Memory B cell (primary cell): ENCODE measurements around the gene KRT28.

Experiments used
- ATAC-seq: fragments of 150-1000 bp; cut with Tn5 transposase; 2 replicates; pipeline ENCODE4 v1.10.0; 2021; ENCODE audit warnings: low read depth, mild to moderate bottlenecking, moderate library complexity
- DNase-seq, 2 donors: peaks; one replicate each; pipeline ENCODE4 v3.0.0; 2022; ENCODE audit warnings: low spot score in 2 of 2
- H3K27ac Mint-ChIP-seq: one replicate; pipeline ENCODE4 v1.8.0; 2022; ENCODE audit warnings: mild to moderate bottlenecking, moderate library complexity, mixed read lengths
- H3K27me3 Mint-ChIP-seq: one replicate; pipeline ENCODE4 v1.8.0; 2022; ENCODE audit warnings: mixed read lengths
- H3K36me3 Mint-ChIP-seq: one replicate; pipeline ENCODE4 v1.8.0; 2022; ENCODE audit warnings: mild to moderate bottlenecking, mixed read lengths
- H3K4me1 Mint-ChIP-seq: one replicate; pipeline ENCODE4 v1.8.0; 2022; ENCODE audit warnings: mixed read lengths
- H3K4me3 Mint-ChIP-seq: one replicate; pipeline ENCODE4 v1.8.0; 2022; ENCODE audit warnings: mild to moderate bottlenecking, moderate library complexity, mixed read lengths
- H3K9me3 Mint-ChIP-seq: one replicate; pipeline ENCODE4 v1.8.0; 2022; ENCODE audit warnings: mixed read lengths

Gene KRT28

DNA sequence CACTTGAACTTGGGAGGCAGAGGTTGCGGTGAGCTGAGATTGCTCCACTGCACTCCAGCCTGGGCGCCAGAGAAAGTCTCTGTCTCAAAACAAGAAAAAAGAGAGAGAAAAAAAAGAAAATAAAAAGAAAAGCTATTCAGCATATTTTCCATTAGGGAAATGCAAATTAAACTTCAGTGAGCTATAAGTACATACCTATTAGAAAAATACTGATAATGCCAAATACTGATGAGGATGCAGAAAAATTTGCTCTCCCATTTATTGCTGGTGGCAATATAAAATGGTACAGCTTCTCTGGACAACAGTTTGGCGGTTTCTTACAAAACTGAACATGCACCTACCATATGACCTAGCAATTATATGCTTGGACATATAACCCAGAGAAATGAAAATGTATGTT, 12.9 kb upstream of the KRT28 start:
- Mint-ChIP-seq H3K27me3 (peaks cover 30% of the 10 kb centered on the region), H3K9me3 (peaks cover 7% of the 10 kb centered on the region), H3K4me3 (no peak overlapping the region), H3K4me1 (peaks cover 5% of the 10 kb centered on the region), H3K36me3 (peaks cover 13% of the 10 kb centered on the region), H3K27ac (no peak overlapping the region)
- DNase-seq: no peak
- no peak for ATAC-seq

DNA sequence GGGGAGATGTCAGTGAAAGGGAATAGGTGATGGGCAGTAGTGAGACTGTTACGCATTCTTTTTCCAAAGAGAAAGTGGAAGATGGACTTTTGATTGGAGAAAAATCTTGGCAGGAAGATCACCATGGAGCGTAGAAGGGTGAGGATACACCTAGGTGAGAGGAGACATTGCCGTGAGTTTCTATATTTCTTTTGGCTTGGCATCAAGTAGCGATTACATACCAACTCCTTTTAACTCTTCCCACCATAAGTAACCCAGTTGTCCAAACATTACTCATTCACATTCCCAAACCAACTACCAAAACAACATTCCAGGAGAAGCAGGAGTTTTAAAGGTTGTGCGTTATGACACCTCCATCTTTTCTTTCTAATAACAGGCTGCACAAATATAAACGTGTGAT, 10.7 kb upstream of the KRT28 start:
- Mint-ChIP-seq H3K9me3 (peaks cover 2% of the 10 kb centered on the region), H3K36me3 (peaks cover 3% of the 10 kb centered on the region), H3K27me3 (peaks cover 40% of the 10 kb centered on the region), H3K4me3 (no peak overlapping the region), H3K27ac (no peak overlapping the region), H3K4me1 (no peaks in the 10 kb centered on the region)
- ATAC-seq (no peak), DNase-seq (no peak)

GRCh38 chr17:40809721-40810421, 10.1 kb upstream of the KRT28 start:
- no peak for ATAC-seq
- no peak for DNase-seq
- no peaks in the 10 kb centered on the region for H3K4me1 Mint-ChIP-seq
- no peak overlapping the region for H3K27ac Mint-ChIP-seq
- H3K36me3 Mint-ChIP-seq: peaks cover 3% of the 10 kb centered on the region
- peaks cover 2% of the 10 kb centered on the region for H3K9me3 Mint-ChIP-seq
- no peak overlapping the region for H3K4me3 Mint-ChIP-seq
- peaks cover 45% of the 10 kb centered on the region for H3K27me3 Mint-ChIP-seq

- no peaks in the 10 kb centered on the region for H3K4me1 Mint-ChIP-seq
- H3K9me3 Mint-ChIP-seq: no peaks in the 10 kb centered on the region
- H3K36me3 Mint-ChIP-seq: no peaks in the 10 kb centered on the region
- DNase-seq (no peak), ATAC-seq (no peak)
- no peak overlapping the region for H3K27ac Mint-ChIP-seq
- no peak overlapping the region for H3K4me3 Mint-ChIP-seq
- peaks cover 32% of the 10 kb centered on the region for H3K27me3 Mint-ChIP-seq
Measured at GRCh38 chr17:40806131-40806530, 6.4 kb upstream of the KRT28 start.

DNA sequence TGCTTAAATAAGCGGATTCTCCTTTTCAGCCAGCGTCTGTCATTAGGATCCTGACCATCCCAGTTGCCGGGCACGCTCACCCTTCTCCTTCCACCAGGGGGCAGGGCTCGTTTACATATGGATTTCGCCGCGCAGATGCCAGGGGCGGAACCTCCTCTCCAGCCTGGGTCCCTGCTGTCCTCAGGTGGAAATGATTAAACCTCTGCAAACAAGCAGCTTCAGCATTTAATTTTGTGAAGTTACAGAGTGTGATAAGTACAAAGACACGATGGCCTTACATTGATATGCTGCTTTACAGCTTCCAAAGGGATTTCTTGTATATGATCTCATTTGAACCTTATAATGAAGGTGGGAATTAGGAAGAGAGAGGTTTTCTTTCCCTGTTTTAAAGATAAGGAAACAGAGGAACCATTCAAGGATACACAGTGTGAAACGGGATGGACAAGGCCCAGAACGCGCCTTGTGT, 3.9 kb upstream of the KRT28 start:
- Mint-ChIP-seq H3K9me3 (no peaks in the 10 kb centered on the region), H3K27ac (no peak overlapping the region), H3K4me1 (no peaks in the 10 kb centered on the region), H3K27me3 (peaks cover 24% of the 10 kb centered on the region), H3K36me3 (no peaks in the 10 kb centered on the region), H3K4me3 (no peak overlapping the region)
- DNase-seq (peak; percentile 65 to 68), ATAC-seq (peak; percentile 99)

DNA sequence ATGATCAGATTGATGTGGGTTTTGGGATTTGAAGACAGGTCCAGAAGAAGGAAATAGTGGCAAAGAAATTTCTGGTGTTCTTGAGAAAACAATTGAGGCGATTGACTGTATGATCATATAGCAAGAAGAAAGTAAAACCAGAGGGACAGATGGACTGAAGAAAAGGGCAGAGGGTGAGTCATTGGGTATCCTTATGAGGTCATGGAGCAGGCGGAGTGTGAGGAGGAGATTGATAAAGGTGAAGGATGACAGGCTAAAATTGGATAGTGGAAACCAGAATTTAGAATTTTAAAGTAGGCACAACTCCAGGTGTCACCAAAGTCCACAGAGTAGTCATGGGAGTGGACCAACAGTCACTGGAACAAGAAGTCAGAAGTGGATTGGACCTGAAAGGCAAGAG, 1.4 kb upstream of the KRT28 start:
- Mint-ChIP-seq H3K4me3 (no peak overlapping the region), H3K4me1 (no peaks in the 10 kb centered on the region), H3K36me3 (no peaks in the 10 kb centered on the region), H3K27ac (no peak overlapping the region), H3K9me3 (no peaks in the 10 kb centered on the region), H3K27me3 (peaks cover 16% of the 10 kb centered on the region)
- ATAC-seq (no peak), DNase-seq (no peak)

- Mint-ChIP-seq H3K27me3 (peaks cover 19% of the 10 kb centered on the region), H3K4me3 (no peak overlapping the region), H3K36me3 (no peaks in the 10 kb centered on the region), H3K9me3 (no peaks in the 10 kb centered on the region), H3K4me1 (no peaks in the 10 kb centered on the region), H3K27ac (no peak overlapping the region)
- DNase-seq: no peak
- ATAC-seq: no peak
Measured at GRCh38 chr17:40800381-40800780, 622 bp upstream of the KRT28 start.

DNA sequence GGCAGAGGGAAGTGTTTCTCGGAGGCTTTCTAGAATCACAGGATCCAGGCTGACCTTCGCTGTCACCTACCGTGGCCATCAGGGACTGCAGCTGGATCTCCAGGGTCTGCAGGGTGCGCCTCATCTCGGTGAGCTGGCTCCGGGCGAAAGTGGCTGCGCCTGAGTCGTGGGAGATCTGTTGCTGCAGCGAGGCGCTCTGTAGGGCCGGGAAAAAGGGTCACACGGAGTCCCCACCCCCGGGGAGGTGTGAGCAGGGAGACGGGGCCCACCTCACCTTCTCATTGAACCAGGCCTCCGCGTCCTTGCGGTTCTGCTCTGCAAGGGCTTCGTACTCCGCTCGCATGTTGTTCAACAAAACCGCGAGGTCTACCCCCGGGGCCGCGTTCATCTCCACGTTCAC, 2.9 kb downstream of the KRT28 start:
- no peak for DNase-seq
- no peak for ATAC-seq
- H3K9me3 Mint-ChIP-seq: no peaks in the 10 kb centered on the region
- no peak overlapping the region for H3K27ac Mint-ChIP-seq
- no peaks in the 10 kb centered on the region for H3K4me1 Mint-ChIP-seq
- no peaks in the 10 kb centered on the region for H3K36me3 Mint-ChIP-seq
- no peak overlapping the region for H3K4me3 Mint-ChIP-seq
- peaks cover 15% of the 10 kb centered on the region for H3K27me3 Mint-ChIP-seq

DNA sequence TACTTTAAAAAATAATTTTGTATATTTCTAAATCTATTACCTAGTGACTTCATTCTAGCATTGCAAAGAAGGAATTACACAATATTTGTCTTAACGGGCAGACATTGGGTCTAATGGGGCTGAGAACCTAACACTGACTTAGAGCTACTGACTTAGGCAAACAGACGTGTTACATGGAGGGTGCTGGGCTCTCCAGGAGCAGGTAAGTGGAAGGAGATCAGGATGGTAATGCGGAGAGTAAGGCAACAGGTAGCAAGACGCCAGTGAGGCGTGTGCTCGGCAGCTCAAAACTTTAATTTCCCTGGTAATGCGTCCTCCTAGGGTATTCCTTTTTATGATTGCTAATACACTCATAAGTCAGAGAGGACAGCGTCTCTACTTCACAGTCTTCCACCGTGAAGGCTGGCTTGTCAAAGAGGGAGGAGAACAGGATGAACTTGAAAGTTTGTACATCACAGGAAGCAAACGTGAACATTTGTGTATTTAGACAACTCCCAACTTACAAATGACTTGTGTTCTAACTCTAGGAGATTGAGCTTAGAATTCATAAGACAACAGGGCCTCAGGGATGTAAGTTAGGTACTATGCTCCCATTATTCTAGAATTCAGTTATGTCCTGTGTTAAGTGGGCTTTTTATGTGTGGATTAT, 4.6 kb downstream of the KRT28 start:
- no peak for ATAC-seq
- Mint-ChIP-seq H3K27ac (no peak overlapping the region), H3K36me3 (no peaks in the 10 kb centered on the region), H3K9me3 (no peaks in the 10 kb centered on the region), H3K27me3 (peaks cover 15% of the 10 kb centered on the region), H3K4me3 (no peak overlapping the region), H3K4me1 (no peaks in the 10 kb centered on the region)
- DNase-seq: no peak

DNA sequence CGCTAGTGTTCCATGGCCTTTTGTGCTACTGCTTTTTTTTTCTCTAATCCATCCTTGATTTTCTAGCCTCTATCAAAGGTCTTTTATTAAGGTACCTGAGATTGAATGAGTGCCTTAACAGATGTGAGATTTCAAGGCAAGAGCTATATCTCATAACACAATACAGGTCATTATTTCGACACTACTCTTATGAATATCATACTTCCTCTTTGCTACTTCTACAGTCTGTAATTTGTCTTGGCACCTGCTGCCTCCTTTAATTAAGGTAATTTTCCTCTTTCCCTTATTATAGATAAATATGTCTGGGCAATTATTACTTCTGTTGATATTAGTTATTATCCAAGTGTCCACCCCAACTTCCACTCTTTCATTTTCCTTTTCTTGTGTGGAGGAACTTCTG, 5.3 kb downstream of the KRT28 start:
- Mint-ChIP-seq H3K9me3 (no peaks in the 10 kb centered on the region), H3K4me3 (no peak overlapping the region), H3K27me3 (peaks cover 15% of the 10 kb centered on the region), H3K27ac (no peak overlapping the region), H3K36me3 (no peaks in the 10 kb centered on the region), H3K4me1 (no peaks in the 10 kb centered on the region)
- DNase-seq (no peak), ATAC-seq (no peak)

DNA sequence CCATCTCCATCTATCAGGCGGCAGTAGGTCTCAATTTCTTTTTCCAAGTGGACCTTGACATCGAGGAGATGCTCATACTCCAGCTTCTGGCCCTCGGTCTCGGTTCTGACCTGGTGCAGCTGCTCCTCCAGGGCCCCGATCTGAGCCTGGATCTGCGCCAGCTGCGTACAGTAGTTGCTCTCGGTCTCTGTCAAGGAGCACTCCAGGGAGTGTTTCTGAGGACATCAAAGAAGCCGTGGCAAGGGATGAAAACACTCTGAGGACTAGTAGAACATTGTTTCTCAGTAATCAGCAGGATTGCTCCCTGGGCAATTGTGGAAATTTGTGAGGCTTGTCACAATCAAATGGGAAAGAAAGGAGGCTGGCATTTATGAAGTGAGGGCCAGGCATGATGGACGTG, 5.9 kb downstream of the KRT28 start:
- DNase-seq (no peak), ATAC-seq (no peak)
- Mint-ChIP-seq H3K36me3 (no peaks in the 10 kb centered on the region), H3K9me3 (no peaks in the 10 kb centered on the region), H3K4me1 (no peaks in the 10 kb centered on the region), H3K27me3 (peaks cover 15% of the 10 kb centered on the region), H3K4me3 (no peak overlapping the region), H3K27ac (no peak overlapping the region)

GRCh38 chr17:40791787-40792436, 7.8 kb downstream of the KRT28 start:
- H3K4me1 Mint-ChIP-seq: no peaks in the 10 kb centered on the region
- H3K9me3 Mint-ChIP-seq: no peaks in the 10 kb centered on the region
- H3K4me3 Mint-ChIP-seq: no peak overlapping the region
- H3K27ac Mint-ChIP-seq: no peak overlapping the region
- H3K27me3 Mint-ChIP-seq: peaks cover 15% of the 10 kb centered on the region
- DNase-seq: no peak
- ATAC-seq: no peak
- H3K36me3 Mint-ChIP-seq: no peaks in the 10 kb centered on the region

DNA sequence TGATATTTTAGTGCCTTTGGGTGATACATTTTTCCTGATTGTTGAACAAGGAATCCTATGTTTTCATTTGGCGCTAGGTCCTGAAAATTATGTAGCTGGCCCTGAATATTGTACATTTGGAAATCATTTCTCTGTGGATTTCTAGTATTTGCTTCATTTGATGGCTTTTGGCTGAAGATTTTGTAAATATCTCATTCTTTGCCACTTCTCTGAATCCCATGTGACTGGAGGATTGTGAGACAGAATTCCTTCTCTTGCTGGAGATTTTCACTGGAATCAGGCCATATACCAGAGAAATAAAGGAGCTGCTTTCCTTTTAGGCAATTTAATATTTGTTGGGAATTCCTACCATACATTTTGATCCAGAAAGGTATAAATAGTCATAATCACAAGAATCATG, 8.6 kb downstream of the KRT28 start:
- DNase-seq: no peak
- no peak for ATAC-seq
- no peaks in the 10 kb centered on the region for H3K4me1 Mint-ChIP-seq
- no peaks in the 10 kb centered on the region for H3K36me3 Mint-ChIP-seq
- no peak overlapping the region for H3K4me3 Mint-ChIP-seq
- peaks cover 11% of the 10 kb centered on the region for H3K27me3 Mint-ChIP-seq
- no peak overlapping the region for H3K27ac Mint-ChIP-seq
- H3K9me3 Mint-ChIP-seq: no peaks in the 10 kb centered on the region

GRCh38 chr17:40782450-40782849, 17.3 kb downstream of the KRT28 start, which contains the start of gene KRT27:
TSS of gene KRT27 (minus strand) at chr17:40782550. CDS start at chr17:40782493, 57 bp downstream.
- DNase-seq (no peak), ATAC-seq (no peak)
- no peaks in the 10 kb centered on the region for H3K36me3 Mint-ChIP-seq
- H3K9me3 Mint-ChIP-seq: no peaks in the 10 kb centered on the region
- H3K4me3 Mint-ChIP-seq: no peak within 1 kb of the TSS
- peaks cover 12% of the 10 kb centered on the region for H3K27me3 Mint-ChIP-seq
- H3K27ac Mint-ChIP-seq: no peak within 1 kb of the TSS
- H3K4me1 Mint-ChIP-seq: no peaks in the 10 kb centered on the region
